ENCODE data around the gene ETFA.

DNA sequence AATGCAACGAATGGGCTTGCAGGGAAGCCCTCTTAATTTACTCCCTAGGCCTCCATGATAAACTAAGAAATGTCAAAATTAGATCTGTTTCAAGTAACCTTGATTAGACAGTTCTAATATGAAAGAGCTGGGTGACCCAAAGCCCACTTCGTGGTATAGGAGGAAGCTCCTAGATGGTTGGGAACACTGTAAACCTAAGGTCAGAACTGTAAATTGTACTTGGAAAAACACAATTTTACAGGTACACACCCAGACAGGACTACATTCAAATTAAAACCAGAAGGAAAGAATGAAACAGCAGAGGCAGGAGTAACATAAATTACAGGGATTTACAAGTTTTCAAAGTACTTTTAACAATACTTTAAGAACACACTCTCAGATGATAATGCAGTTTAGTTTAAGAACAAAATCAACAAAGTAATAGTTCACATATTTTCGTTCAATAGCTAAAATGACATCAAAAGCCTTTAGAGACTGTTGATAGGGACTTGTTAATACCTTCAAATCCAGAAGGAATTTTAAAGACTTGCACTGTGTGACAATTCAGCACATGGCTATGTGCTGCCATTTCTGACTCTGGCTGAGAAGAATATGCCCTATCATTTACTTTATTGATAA is 43.7 kb upstream of the ETFA start:
- TF ChIP-seq, protein P1, sequence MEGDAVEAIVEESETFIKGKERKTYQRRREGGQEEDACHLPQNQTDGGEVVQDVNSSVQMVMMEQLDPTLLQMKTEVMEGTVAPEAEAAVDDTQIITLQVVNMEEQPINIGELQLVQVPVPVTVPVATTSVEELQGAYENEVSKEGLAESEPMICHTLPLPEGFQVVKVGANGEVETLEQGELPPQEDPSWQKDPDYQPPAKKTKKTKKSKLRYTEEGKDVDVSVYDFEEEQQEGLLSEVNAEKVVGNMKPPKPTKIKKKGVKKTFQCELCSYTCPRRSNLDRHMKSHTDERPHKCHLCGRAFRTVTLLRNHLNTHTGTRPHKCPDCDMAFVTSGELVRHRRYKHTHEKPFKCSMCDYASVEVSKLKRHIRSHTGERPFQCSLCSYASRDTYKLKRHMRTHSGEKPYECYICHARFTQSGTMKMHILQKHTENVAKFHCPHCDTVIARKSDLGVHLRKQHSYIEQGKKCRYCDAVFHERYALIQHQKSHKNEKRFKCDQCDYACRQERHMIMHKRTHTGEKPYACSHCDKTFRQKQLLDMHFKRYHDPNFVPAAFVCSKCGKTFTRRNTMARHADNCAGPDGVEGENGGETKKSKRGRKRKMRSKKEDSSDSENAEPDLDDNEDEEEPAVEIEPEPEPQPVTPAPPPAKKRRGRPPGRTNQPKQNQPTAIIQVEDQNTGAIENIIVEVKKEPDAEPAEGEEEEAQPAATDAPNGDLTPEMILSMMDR (IDR thresholded peaks at IDR 0.05) = no peak
- TF ChIP-seq POLR2AphosphoS5 (IDR thresholded peaks at IDR 0.05) (no peak), POLR2A (IDR thresholded peaks at IDR 0.05) (no peak)

Data from sigmoid colon (tissue), 4 donors.